HG03064 (cell line): ENCODE data around the gene GTPBP1.

Experiments
- ATAC-seq: cut with Tn5 transposase; IDR thresholded peaks from one replicate; pipeline ENCODE4 v1.9.1; 2021; ENCODE audit warnings: low read depth; ENCODE audit not compliant: unreplicated experiment

Gene GTPBP1

GRCh38 chr22:38781033-38781432 is 75.3 kb downstream of the GTPBP1 start:
- ATAC-seq: no peak

DNA sequence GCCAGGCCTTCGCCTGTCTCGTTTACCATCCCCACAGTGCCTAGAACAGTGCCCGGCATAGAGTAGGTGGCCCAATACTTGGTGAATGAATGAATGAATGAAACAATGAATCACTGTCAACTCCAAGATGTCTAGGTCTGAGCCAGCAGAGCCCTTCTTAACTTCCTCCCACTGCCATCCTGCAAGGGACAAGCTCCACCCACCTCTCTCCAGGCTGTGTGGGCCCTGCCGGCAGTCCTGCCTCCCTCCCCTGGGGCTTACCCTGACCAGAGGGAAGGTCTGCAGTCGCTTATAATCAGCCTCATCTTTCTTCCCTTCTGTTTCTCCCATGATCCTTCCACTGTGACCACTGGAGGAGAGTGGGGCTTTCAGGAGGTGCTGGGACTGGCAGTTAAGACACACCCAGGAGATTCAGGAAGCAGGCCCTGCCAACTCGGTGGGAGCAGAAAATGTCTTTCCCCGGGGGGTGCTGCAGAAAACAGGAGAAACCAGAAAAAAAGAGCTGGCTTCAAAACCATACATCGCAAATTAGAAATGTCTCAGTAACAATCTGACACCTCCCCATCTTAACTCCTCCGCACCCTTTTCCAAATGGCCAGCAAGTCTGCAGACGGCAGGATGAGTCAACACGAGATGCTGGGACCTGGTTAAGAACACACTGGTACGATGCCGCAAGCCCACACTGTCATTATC is 76.8 kb downstream of the GTPBP1 start:
- no peak for ATAC-seq
